Endothelial cell of umbilical vein (primary cell): Measurements from ENCODE around the gene DNAH3.

ENCODE experiments used
- EZH2 ChIP-seq: IDR thresholded peaks from 2 replicates; pipeline ENCODE4 v1.6.1; 2012; ENCODE audit warnings: borderline replicate concordance, low read depth, mild to moderate bottlenecking, moderate library complexity, low read length, inconsistent platforms; ENCODE audit not compliant: severe bottlenecking
- POLR2A ChIP-seq: IDR thresholded peaks from 2 replicates; pipeline ENCODE4 v1.6.1; 2012; ENCODE audit warnings: low read depth, mild to moderate bottlenecking, control low read depth, low read length
- TF ChIP-seq, protein P1 (sequence below), 2 donors: IDR thresholded peaks; 1 replicate in 1 of 2; 2 replicates in 1 of 2; pipeline ENCODE4 v1.5.1; 2011; ENCODE audit warnings: low read length in 2 of 2, mild to moderate bottlenecking in 2 of 2, moderate library complexity in 2 of 2, control low read depth in 1 of 2, inconsistent platforms in 1 of 2, low read depth in 1 of 2; ENCODE audit not compliant: insufficient read depth in 1 of 2; ENCODE audit errors: extremely low read depth in 1 of 2

DNA sequence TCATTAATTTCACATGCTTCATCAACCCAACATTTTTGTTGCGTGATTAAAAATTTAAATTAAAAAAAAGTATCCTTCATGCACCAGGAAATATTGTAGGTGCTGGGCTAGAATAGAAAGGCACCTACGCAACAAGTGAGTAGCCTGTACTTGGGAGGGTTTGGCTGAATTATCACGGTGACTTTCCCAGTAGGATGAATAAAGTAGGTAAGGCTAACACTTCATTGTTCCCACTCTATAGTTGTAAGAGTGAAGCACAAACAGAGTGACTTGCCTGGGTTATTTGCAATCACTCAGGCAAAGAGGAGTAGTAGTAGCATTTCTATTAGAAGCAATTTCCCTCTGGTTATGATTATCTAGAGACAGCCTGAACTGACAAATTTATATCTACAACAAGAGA, 62.5 kb downstream of the DNAH3 start:
- no peak for TF ChIP-seq EZH2
- no peak for TF ChIP-seq POLR2A
- TF ChIP-seq, protein P1, sequence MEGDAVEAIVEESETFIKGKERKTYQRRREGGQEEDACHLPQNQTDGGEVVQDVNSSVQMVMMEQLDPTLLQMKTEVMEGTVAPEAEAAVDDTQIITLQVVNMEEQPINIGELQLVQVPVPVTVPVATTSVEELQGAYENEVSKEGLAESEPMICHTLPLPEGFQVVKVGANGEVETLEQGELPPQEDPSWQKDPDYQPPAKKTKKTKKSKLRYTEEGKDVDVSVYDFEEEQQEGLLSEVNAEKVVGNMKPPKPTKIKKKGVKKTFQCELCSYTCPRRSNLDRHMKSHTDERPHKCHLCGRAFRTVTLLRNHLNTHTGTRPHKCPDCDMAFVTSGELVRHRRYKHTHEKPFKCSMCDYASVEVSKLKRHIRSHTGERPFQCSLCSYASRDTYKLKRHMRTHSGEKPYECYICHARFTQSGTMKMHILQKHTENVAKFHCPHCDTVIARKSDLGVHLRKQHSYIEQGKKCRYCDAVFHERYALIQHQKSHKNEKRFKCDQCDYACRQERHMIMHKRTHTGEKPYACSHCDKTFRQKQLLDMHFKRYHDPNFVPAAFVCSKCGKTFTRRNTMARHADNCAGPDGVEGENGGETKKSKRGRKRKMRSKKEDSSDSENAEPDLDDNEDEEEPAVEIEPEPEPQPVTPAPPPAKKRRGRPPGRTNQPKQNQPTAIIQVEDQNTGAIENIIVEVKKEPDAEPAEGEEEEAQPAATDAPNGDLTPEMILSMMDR (IDR thresholded peaks at IDR 0.05; ENCODE audit: extremely low read depth in 1 of 2, insufficient read depth in 1 of 2, low read depth in 1 of 2, low read length in 2 of 2), result no peak
